HG03025 (cell line): Measurements from ENCODE around the gene PSD2.
"Not testable (repeated sequence)": the region's sequence is repeated elsewhere in the genome, so short reads cannot be mapped to it uniquely, and the experiment has no call there.

Source experiments
- ATAC-seq: cut with Tn5 transposase; IDR thresholded peaks from one replicate; pipeline ENCODE4 v1.9.1; 2021; ENCODE audit warnings: mild to moderate bottlenecking, moderate library complexity; ENCODE audit not compliant: unreplicated experiment, low FRiP score

Gene PSD2

DNA sequence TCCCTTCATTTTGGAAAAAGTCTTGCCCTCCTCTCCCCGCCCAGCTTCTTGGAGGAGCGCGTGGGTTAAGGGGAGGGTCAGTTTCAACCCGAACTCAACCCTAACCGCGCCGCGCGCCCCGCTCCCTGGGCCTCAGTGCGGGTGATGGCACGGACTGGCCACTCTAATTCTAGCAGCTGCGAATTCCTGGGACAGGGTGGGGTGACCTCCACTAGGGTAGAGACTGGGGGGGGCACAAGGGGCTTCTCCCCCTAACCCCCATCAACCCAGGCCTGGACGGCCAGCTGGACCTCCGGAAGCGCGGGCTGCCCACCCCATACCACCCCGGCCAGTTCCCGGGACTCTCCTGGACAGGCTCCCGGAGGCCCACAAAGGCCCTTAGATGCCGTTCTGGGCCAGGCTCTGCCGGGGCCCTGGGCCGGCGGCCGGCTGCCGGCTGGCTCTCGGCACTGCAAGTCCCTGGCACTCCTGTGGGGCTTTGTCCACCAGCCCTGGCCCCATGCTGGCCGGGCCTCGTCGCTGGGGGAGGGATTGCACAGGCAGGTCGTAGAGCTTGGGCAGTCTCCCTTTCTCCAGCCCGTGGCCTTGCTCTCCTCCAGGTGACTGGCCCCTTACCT is 7.2 kb upstream of the PSD2 start:
- ATAC-seq, result no peak

- ATAC-seq, result no peak
Measured at GRCh38 chr5:139789116-139789844, 6.3 kb upstream of the PSD2 start.

- ATAC-seq, result no peak
Measured at GRCh38 chr5:139789845-139790189, 5.8 kb upstream of the PSD2 start.

- no peak for ATAC-seq
Measured at GRCh38 chr5:139792218-139792617, 3.4 kb upstream of the PSD2 start.

- ATAC-seq, result not testable (repeated sequence)
Measured at GRCh38 chr5:139792655-139793054, 3.0 kb upstream of the PSD2 start.

- ATAC-seq, result no peak
Measured at GRCh38 chr5:139794067-139794846, 1.4 kb upstream of the PSD2 start.

DNA sequence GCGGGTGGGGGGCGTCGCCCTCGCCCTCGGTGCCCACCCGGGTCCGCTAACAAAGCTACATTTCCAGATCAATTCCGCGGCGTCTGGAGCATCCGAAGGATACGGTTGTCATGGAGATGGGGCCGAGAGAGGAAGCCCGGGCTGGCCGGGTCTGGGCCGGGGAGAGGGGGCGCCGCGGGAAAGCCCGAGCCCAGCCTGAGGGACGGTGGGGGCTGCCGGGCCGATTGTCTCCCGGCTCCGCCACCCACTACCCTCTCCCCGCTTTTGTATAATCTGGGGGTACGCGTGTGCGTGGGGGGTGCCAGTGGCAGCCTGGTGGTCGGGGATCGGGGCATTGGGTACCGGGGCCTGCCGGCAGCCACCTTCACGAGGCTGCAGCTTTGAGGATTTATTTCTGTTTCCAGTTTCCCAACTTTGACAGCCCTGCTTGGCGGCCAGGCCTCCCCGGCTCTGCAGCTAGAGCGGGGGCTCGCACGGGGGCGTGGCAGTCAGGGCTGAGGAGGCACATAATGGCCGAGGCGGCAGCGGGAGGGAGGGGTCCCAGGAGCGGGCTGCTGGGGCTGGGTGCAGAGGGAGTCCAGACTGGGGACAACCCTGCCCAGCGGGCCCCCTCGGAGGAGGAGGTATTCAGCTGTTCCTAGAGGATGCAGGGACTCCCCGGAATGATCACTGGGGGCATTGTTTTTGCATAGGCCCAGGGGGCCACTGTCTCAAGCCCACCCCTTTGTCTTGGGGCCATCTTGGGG is 626 bp downstream of the PSD2 start:
- no peak for ATAC-seq

GRCh38 chr5:139797335-139797734 is 1.7 kb downstream of the PSD2 start:
- ATAC-seq, result no peak

- ATAC-seq, result no peak
Measured at GRCh38 chr5:139797856-139798510, 2.4 kb downstream of the PSD2 start.

GRCh38 chr5:139798883-139799282 is 3.3 kb downstream of the PSD2 start:
- ATAC-seq, result no peak

GRCh38 chr5:139799359-139799758 is 3.8 kb downstream of the PSD2 start:
- no peak for ATAC-seq

GRCh38 chr5:139803978-139804377 is 8.4 kb downstream of the PSD2 start:
- ATAC-seq, result no peak

DNA sequence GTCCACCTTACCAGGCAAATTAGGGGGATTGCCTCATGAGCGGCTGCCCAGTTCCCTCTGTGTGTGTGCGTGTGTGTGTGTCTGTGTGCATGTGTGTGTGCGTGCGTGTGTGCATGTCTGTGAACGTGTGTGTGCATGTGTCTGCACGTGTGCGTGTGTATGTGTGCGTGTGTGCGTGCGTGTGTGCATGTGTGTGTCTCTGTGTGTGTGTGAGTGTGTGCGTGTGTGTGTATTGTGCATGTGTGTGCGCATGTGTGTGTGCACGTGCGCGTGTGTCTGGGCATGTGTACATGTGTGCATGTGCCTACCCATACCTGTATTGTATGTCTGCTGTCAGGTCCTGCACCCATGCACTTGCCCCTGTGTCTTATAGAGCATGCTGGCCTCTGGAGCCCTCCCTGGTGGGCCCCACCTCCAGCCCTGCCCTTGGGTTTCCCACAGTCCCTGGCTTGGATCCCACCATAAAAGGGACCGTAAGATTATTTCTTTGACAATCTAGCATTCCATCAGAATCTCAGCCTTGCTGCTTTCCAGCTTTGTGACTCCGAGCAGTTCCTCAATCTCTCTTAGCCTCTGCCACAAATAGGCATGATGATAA is 9.3 kb downstream of the PSD2 start:
- ATAC-seq, result no peak

- ATAC-seq, result no peak
Measured at GRCh38 chr5:139805545-139805944, 9.9 kb downstream of the PSD2 start.

- no peak for ATAC-seq
Measured at GRCh38 chr5:139806111-139806510, 10.5 kb downstream of the PSD2 start.

DNA sequence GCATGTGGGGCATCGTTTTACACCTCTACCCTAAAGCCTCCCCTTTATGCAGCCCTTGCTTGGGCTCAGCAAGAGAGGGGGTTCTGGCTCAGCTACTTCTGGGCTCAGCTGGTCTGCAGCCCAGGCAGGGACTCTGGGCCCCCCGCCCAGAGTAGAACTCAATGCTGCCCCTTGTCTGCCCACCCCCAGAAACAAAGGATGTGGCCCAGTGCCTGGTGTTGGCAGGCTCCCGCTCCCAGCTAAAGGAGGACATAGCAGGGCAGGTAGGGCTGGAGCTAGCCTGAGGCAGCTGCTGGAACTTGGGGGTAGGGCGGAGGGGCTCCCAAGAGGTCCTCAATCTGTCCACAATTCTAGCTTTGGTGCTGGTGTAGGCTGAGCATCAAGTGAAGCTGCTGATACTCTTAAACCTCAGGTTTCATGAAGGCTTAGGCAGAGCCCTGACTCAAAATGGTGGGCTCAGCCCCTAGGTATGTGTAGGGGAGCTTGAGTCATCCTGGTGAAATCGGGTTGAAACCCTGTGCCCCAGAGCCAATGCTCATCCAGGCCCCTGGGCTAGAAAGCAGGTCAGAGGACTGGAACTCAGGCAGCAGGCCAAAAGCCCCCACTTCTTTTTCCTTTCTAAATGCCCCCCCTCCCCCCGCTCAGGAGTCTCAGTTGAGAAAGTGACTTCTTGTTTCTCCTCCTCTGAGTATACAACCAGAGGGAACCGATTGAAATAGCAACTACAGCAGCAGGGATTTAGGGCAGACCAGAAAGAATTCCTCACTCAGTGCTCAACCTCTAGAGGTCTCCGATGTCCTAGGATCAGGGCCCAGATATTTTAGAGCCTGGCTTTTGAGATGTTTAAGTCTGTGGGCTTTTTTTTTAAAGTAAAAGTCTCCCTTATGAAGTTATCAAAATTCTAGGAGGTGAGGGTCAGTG is 11.4 kb downstream of the PSD2 start:
- ATAC-seq, result no peak

DNA sequence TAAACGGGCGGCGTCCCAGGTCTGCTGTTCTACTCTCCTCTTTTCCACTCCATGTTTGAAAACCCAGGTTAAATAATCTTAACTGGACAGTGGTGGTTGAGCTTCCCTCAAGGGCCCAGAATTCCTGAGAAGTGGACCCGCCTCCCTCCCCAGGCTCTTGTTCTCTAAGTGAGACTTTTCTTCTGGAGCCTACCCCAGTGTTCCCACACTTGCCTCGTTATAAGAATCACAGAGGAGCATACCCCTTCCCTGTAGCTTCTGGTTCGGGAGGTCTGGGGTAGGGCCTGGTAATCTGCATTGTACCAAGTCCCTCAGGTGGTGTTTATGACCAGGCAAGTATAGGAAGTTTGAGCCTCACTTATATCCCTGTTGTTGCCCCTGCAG is 12.0 kb downstream of the PSD2 start:
- ATAC-seq, result no peak

DNA sequence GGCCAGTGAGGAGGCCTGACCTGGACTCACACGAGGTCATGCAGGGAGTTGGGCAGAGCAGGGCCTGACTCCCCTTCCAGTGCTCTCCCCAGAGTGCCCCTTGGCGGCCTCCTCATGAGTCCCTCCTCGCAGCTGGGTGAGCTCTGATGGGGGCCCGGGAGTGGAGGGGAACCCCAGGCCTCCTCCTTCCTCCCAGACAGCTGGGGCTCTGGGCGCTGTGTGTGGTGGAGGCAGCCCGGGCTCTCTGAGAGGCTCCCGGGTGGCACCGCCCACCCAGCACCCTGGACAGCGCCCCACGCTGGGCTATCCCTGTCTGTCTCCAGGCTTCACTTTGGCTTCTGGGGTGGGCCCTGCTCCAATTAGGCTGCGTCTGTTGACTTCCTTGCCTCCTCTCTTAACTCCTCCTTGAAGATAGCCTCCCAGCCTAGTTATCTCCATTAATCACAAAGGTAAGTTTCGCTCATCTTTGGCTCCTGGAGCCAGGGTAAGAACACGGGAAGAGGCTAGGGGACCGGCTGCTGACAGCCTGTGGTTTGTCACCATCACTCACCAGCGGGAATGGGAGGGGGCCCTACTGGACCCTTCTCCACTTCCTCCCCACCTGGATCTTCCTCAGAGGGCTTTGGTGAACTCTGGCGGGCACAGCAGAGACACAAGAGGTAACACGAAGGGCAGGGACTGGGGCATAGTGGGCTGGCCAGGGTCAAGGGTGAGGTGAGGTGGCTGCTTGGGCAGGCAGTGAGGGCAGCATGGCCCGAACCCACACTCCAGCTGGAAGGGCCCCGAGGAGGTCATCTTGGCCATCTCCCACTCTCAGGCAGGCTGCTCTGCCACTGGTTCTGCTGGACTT is 13.1 kb downstream of the PSD2 start:
- ATAC-seq, result no peak
